A549 treated with AZD9567 at 1 μM for 4 hours (cell line): ENCODE data around the gene SMPX. TPM values are rescaled to one million over a fixed set of nuclear protein-coding genes. Genes with fewer than 3 reads are reported as not detected.

Experiments used
- total RNA-seq: library from RNA; stranded (reverse); fragments of 200-300 nt; extraction: Qiagen RNA extraction; gene quantifications from 5 replicates; pipeline ENCODE4 v1.2.3, GENCODE V29; 2022; ENCODE audit not compliant: insufficient read depth

The SMPX gene
- 0.15 TPM in 1 of 5 replicates, not detected in the others for total RNA-seq

GRCh38 chrX:21757960-21758359, at the start of gene SMPX:
Gene SMPX (minus strand): TSS chrX:21758116. CDS start chrX:21754290, 3,826 bp downstream.

GRCh38 chrX:21658152-21658737, 99.7 kb downstream of the SMPX start, which contains the start of gene KLHL34:
Gene KLHL34 (minus strand): TSS chrX:21658330. CDS start chrX:21657788, 542 bp downstream.

Other genes with a start within 250 kb of the SMPX start
- not detected in 5 replicates for gene KLHL34, start 99.8 kb downstream of the SMPX start, total RNA-seq
- 21.0 to 24.5 TPM (median 23.5 TPM) in 5 replicates for gene MBTPS2, start 81.5 kb upstream of the SMPX start, total RNA-seq
- 1.7 to 2.8 TPM (median 2.5 TPM) in 5 replicates for gene YY2, start 97.9 kb upstream of the SMPX start, total RNA-seq
- gene SMS, start 182.6 kb upstream of the SMPX start, total RNA-seq, result 172 to 215 TPM (median 178 TPM) in 5 replicates